Activated B cell treated with CpG ODN at 0.5 μM for 24 hours (primary cell): Measurements from ENCODE around the gene FALEC. TPM values are rescaled to one million over a fixed set of nuclear protein-coding genes. Genes with fewer than 3 reads are reported as not detected.

Source experiments
- ATAC-seq: fragments of 200-7000 bp; cut with Tn5 transposase; one replicate; pipeline ENCODE4 v1.10.0; 2021; ENCODE audit warnings: low read depth, mild to moderate bottlenecking, moderate library complexity
- CTCF ChIA-PET: fragments of 350-600 bp; sonication (Branson Sonifier 250); formaldehyde crosslinking; loops from one replicate; lab custom pipeline; 2021; ENCODE audit warnings: antibody characterized with exemption; lab: Charles Lee
- POLR2A ChIA-PET: fragments of 350-600 bp; sonication (Branson Sonifier 250); formaldehyde crosslinking; loops from one replicate; lab custom pipeline; 2021; ENCODE audit warnings: antibody characterized with exemption; lab: Charles Lee
- DNase-seq: peaks from one replicate; pipeline ENCODE4 v3.0.0; 2022
- H3K27ac Mint-ChIP-seq: one replicate; pipeline ENCODE4 v1.8.0; 2020; ENCODE audit warnings: mixed read lengths
- H3K27me3 Mint-ChIP-seq: one replicate; pipeline ENCODE4 v1.8.0; 2021; ENCODE audit warnings: mixed read lengths
- H3K36me3 Mint-ChIP-seq: one replicate; pipeline ENCODE4 v1.8.0; 2021; ENCODE audit warnings: low read depth, mixed read lengths
- H3K4me1 Mint-ChIP-seq: one replicate; pipeline ENCODE4 v1.8.0; 2021; ENCODE audit warnings: mixed read lengths
- H3K4me3 Mint-ChIP-seq: one replicate; pipeline ENCODE4 v1.8.0; 2020; ENCODE audit warnings: mild to moderate bottlenecking, mixed read lengths
- H3K9me3 Mint-ChIP-seq: one replicate; pipeline ENCODE4 v1.8.0; 2020; ENCODE audit warnings: mixed read lengths
- intact Hi-C: fragments of 100-400 bp; cut with micrococcal nuclease; formaldehyde crosslinking; loops from one replicate; pipeline ENCODE4 v1.15.1; 2024
- total RNA-seq: library from RNA; stranded (reverse); gene quantifications from 2 replicates; pipeline ENCODE4 v1.2.3, GENCODE V29; 2022
- TF ChIP-seq, protein P1 (sequence below): fragments of 200-600 bp; IDR thresholded peaks from one replicate; pipeline ENCODE4 v1.8.0; 2022; ENCODE audit warnings: antibody characterized with exemption, mild to moderate bottlenecking

Gene FALEC
- total RNA-seq, 1 donor from 2014 or later: 1.1 TPM

DNA sequence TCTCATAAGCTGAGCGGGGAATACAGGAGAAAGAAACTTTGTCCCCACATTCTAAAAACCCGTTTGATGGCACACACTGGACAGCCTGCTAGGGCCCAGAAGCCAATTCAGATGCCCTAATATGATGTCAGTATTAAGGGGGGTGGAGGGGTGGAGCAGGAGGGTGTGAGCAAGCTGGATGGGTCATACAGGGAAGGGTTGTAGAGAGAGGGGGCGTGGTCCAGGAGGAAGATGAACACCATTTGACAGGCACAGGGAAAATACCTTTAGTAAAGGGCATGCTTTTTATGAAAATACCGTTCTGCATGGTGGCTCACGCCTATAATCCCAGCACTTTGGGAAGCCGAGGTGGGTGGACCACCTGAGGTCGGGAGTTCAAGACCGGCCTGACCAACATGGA, 22.4 kb upstream of the FALEC start:
- H3K36me3 Mint-ChIP-seq: peaks cover 72% of the 10 kb centered on the region
- CTCF ChIA-PET: interaction anchor here (0.7 kb wide), 1 partner anchor 538 kb away, joined by 3 read pairs; no protein-coding TSS in a partner anchor
- intact Hi-C loops: no loop called here
- peaks cover 5% of the 10 kb centered on the region for H3K4me1 Mint-ChIP-seq
- no peaks in the 10 kb centered on the region for H3K27me3 Mint-ChIP-seq
- no peak for DNase-seq
- no peaks in the 10 kb centered on the region for H3K9me3 Mint-ChIP-seq
- no peak overlapping the region for H3K4me3 Mint-ChIP-seq
- H3K27ac Mint-ChIP-seq: no peak overlapping the region
- POLR2A ChIA-PET: no interaction called here
- ATAC-seq: no peak
- TF ChIP-seq, protein P1, sequence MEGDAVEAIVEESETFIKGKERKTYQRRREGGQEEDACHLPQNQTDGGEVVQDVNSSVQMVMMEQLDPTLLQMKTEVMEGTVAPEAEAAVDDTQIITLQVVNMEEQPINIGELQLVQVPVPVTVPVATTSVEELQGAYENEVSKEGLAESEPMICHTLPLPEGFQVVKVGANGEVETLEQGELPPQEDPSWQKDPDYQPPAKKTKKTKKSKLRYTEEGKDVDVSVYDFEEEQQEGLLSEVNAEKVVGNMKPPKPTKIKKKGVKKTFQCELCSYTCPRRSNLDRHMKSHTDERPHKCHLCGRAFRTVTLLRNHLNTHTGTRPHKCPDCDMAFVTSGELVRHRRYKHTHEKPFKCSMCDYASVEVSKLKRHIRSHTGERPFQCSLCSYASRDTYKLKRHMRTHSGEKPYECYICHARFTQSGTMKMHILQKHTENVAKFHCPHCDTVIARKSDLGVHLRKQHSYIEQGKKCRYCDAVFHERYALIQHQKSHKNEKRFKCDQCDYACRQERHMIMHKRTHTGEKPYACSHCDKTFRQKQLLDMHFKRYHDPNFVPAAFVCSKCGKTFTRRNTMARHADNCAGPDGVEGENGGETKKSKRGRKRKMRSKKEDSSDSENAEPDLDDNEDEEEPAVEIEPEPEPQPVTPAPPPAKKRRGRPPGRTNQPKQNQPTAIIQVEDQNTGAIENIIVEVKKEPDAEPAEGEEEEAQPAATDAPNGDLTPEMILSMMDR: no peak

DNA sequence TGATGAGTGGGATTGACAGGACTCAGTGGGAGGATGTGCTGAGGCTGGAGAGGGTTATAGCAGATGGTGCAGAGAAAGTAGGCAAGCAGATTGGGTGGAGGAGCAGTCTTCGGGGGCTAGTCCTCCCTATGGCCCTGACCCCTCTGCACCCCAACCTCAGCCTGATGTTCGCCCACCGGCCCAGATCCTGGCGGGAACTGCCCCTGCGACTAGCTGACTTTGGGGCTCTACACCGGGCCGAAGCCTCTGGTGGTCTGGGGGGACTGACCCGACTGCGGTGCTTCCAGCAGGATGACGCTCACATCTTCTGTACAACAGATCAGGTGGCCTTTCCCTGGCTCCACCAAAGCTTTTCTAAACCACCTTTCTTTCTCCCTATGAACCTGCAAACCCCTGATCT, 17.2 kb upstream of the FALEC start:
- POLR2A ChIA-PET: interaction anchor here (0.6 to 1.1 kb wide), 3 partner anchors 11 to 353 kb away, joined by 3 to 4 read pairs (median 3); no protein-coding TSS in a partner anchor
- CTCF ChIA-PET: no interaction called here
- TF ChIP-seq, protein P1: no peak
- ATAC-seq (no peak), DNase-seq (no peak)
- Mint-ChIP-seq H3K4me3 (no peak overlapping the region), H3K27ac (no peak overlapping the region), H3K36me3 (peaks cover 67% of the 10 kb centered on the region), H3K27me3 (no peaks in the 10 kb centered on the region), H3K4me1 (no peaks in the 10 kb centered on the region), H3K9me3 (no peaks in the 10 kb centered on the region)
- intact Hi-C loops: no loop called here

DNA sequence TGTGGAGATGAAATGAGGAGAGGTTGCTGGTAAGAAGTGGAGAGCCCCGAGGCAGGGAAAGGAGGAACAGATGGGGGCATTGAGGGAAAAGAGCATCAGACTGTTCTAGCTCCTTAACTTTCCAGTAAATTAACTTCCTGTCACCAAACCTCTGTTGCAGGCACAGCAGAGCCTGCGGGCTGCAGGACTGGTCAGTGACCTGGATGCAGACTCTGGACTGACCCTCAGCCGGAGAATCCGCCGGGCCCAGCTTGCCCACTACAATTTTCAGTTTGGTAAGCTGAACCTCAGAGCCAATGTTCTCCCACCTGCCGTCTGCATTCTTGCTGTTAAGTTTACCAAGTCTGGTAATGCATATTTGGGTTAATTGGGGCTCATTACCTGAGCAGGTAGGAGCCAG, 10.1 kb upstream of the FALEC start:
- intact Hi-C loops: no loop called here
- Mint-ChIP-seq H3K4me3 (no peak overlapping the region), H3K27me3 (no peaks in the 10 kb centered on the region), H3K9me3 (no peaks in the 10 kb centered on the region), H3K27ac (no peak overlapping the region), H3K36me3 (peaks cover 59% of the 10 kb centered on the region), H3K4me1 (no peaks in the 10 kb centered on the region)
- ATAC-seq (no peak), DNase-seq (no peak)
- CTCF ChIA-PET: no interaction called here
- TF ChIP-seq, protein P1: no peak
- POLR2A ChIA-PET: no interaction called here

DNA sequence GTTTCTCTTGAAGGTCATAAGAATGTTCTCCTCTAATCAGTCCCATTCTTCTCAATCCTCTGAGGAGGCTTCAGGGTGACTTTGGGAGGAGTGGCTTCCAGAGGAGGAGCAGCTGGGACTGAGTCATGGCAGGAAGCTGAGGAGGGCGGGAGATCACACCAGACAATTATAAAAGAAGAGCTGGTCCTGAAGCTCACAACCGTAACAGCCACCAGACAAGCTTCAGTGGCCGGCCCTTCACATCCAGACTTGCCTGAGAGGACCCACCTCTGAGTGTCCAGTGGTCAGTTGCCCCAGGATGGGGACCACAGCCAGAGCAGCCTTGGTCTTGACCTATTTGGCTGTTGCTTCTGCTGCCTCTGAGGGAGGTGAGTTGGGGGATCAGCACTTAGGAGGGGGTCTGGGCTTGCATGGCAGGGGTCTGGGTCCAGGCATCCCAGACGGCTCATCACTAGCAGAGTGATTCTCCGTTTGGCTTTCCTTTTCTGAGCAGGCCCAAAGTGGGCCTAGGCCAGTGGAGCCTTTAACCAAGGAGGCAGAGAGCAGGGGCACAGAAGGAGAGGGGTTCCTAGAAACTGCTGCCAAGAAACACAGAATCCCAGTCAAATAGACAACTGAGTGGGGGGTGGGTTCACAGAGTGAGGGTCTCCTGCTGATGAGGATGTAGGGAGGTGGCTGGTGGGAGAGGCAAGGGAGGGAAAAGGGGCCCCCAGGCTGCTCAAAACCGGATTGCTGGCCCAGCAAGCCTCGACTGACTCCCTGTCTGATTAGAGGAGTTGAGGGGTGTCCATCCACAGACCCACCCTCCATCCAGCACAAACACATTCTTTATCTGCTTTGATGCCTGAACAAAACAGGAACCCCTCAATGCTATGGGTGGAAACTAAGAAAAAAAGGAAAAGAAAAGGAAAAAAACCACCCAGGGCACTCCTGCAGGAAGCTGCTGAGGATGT, 7.4 kb upstream of the FALEC start, which contains the start of gene ECM1:
ECM1 (plus strand) TSS at position 198 of the 953 bp plus-strand sequence; CDS start at position 299, 101 bp downstream.
- DNase-seq (no peak), ATAC-seq (no peak)
- POLR2A ChIA-PET: no interaction called here
- Mint-ChIP-seq H3K4me3 (no peak within 1 kb of the TSS), H3K27me3 (no peaks in the 10 kb centered on the region), H3K36me3 (peaks cover 42% of the 10 kb centered on the region), H3K4me1 (no peaks in the 10 kb centered on the region), H3K9me3 (no peaks in the 10 kb centered on the region), H3K27ac (no peak within 1 kb of the TSS)
- TF ChIP-seq, protein P1: no peak
- CTCF ChIA-PET: no interaction called here
- intact Hi-C loops: no loop called here

DNA sequence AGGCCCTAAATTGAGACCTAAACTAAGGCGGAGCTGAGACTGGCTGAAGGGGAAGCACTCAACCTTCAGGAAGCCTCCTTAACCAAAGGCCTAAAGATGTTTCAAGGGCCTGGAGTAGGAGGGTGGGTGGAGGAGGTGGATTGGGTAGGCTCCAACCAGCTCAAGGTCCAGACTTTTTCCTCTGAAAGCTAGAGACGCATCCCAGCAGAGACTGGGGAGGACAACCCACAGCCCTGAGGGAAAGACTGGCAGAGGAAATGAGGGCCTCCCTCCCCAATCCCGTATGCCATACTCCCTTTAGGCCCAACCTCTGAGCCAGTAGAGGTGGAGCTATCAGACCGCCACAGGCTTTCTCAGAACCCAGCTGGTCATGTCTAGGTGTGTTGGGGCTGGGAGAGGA, 6.6 kb upstream of the FALEC start:
- CTCF ChIA-PET: no interaction called here
- Mint-ChIP-seq H3K4me3 (no peak overlapping the region), H3K4me1 (peaks cover 2% of the 10 kb centered on the region), H3K9me3 (no peaks in the 10 kb centered on the region), H3K27me3 (no peaks in the 10 kb centered on the region), H3K27ac (no peak overlapping the region), H3K36me3 (peaks cover 36% of the 10 kb centered on the region)
- TF ChIP-seq, protein P1: no peak
- intact Hi-C loops: no loop called here
- no peak for DNase-seq
- POLR2A ChIA-PET: no interaction called here
- no peak for ATAC-seq
